GM19099 (cell line): Measurements from ENCODE around the gene RASA4.
"Not testable (repeated sequence)": the region's sequence is repeated elsewhere in the genome, so short reads cannot be mapped to it uniquely, and the experiment has no call there.

ENCODE experiments used
- POLR2A ChIP-seq: IDR thresholded peaks from 3 replicates; pipeline ENCODE4 v1.6.1; 2011; ENCODE audit warnings: low read depth; ENCODE audit not compliant: insufficient read length; ENCODE audit errors: extremely low read depth

RASA4 gene

GRCh38 chr7:102616507-102617125 is at the start of gene RASA4:
RASA4 (minus strand) TSS chr7:102616756; CDS start chr7:102616689, 67 bp downstream.
- not testable (repeated sequence) for TF ChIP-seq POLR2A

- not testable (repeated sequence) for TF ChIP-seq POLR2A
Observed at GRCh38 chr7:102649924-102650323, 33.4 kb upstream of the RASA4 start, which contains the start of gene SPDYE2B. SPDYE2B (plus strand) TSS chr7:102650319; CDS start chr7:102652349, 2,030 bp downstream.

DNA sequence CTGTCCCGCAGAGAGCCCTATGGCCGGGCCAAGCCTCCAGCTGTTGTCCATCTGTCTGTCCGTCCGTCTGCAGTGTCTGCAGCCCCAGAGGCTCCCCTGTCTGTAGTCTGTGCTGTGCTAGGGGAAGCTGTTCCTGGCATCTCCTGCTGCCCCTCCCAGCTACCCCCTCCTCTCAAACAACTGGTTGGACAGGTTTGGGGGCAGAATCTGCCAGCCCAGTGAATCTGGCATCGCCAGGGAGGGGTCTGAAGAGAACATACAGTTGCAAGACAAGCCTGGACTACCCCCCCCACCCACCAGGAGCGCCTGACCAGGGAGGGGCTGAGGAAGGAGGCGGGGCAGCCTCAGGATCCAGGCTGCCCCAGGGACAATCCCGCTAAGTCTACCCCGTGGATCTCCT is 26.1 kb upstream of the RASA4 start, which contains the start of gene UPK3BL1:
Gene UPK3BL1 (minus strand): TSS at position 101 of the 400 bp plus-strand sequence. CDS start 50 bp downstream, at position 51.
- TF ChIP-seq POLR2A: not testable (repeated sequence)

DNA sequence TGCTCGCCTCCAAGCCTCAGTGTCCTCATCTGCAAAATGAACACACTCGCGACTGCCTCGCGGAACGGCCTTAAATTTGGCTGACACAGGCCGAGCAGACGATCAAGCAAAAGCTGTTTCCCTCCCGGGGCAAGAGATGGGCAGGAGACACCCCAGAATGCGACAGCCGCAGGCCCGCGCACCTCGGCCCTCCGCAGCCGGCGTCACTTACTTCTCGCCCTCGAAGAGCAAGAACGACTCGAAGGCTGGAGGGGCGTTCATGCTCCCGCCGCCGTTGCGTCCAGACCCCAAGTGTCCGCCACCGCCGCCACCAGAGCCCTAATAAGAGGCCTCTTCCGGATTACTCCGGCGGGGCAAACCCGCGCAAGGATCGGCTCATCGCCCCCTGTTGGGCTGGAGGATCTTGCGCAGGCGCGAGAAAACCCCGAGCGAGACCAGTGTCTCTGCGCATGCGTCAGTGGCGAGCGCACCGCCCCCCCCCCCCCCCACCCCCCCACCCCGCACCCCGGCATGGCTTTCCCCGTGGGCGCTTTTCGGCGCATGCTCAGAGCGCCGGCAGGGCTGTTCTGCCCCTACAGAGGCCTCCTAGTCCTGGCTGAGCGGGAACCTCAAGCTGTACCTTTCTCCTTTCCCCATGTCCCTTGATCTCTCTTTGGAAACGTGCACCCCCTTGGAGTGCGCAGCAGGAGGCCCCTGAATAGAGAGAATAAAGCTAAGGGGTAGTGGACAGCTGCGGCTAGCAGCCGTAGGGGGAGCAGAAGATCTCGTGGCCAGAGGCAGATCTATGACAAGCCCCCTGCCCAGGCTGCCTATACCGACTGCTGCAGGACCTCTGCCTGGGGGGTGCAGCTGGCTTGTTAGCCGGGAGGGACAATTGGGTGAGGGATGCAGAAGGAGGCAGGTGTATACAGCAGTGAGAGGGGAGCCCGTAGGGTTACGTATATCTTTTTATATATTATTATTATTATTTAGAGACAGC is 44.0 kb downstream of the RASA4 start, which contains the start of gene POLR2J3:
Gene POLR2J3 (minus strand): TSS at position 323 of the 979 bp plus-strand sequence. CDS start 62 bp downstream, at position 261.
- TF ChIP-seq POLR2A: peak; percentile 61

- TF ChIP-seq POLR2A: not testable (repeated sequence)
Observed at GRCh38 chr7:102550808-102551422, 65.6 kb downstream of the RASA4 start, which contains the start of gene SPDYE2. SPDYE2 (plus strand) TSS chr7:102551226; CDS start chr7:102553256, 2,030 bp downstream.

- not testable (repeated sequence) for TF ChIP-seq POLR2A
Observed at GRCh38 chr7:102543596-102543995, 73.0 kb downstream of the RASA4 start, which contains the start of gene UPK3BL2. UPK3BL2 (minus strand) TSS chr7:102543696; CDS start chr7:102543636, 60 bp downstream.
